BLaER1 (cell line): ENCODE data around the gene RNU7-1.
A peak's percentile ranks its signal among the peaks of the same experiment; 100 is the strongest.

Experiments used
- H3K27ac ChIP-seq: shearing (Covaris generic); formaldehyde crosslinking; 2 replicates; pipeline ENCODE4 v1.8.1; 2022
- H3K27me3 ChIP-seq: shearing (Covaris generic); formaldehyde crosslinking; 2 replicates; pipeline ENCODE4 v1.8.1; 2022
- H3K36me3 ChIP-seq: shearing (Covaris generic); formaldehyde crosslinking; 2 replicates; pipeline ENCODE4 v1.8.1; 2022
- H3K4me1 ChIP-seq: shearing (Covaris generic); formaldehyde crosslinking; 2 replicates; pipeline ENCODE4 v1.8.1; 2022
- H3K4me2 ChIP-seq: shearing (Covaris generic); formaldehyde crosslinking; 2 replicates; pipeline ENCODE4 v1.8.1; 2022
- H3K4me3 ChIP-seq: shearing (Covaris generic); formaldehyde crosslinking; 2 replicates; pipeline ENCODE4 v1.8.1; 2022
- H3K9ac ChIP-seq: shearing (Covaris generic); formaldehyde crosslinking; 2 replicates; pipeline ENCODE4 v1.8.1; 2022
- H3K9me3 ChIP-seq: shearing (Covaris generic); formaldehyde crosslinking; 2 replicates; pipeline ENCODE4 v1.8.1; 2022
- H4K20me1 ChIP-seq: shearing (Covaris generic); formaldehyde crosslinking; 2 replicates; pipeline ENCODE4 v1.8.1; 2022
- Cebpa-rat ChIP-seq: shearing (Covaris generic); IDR thresholded peaks from 2 replicates; pipeline ENCODE4 v1.8.1; 2022

Gene RNU7-1

GRCh38 chr12:6917491-6918231 is 26.0 kb upstream of the RNU7-1 start:
- peaks cover 7% of the 10 kb centered on the region; the same call in 1 of the 2 replicates for H4K20me1 ChIP-seq
- peaks cover 51% of the 10 kb centered on the region for H3K27me3 ChIP-seq
- H3K36me3 ChIP-seq = no peaks in the 10 kb centered on the region; the same call in 1 of the 2 replicates
- no peak overlapping the region for H3K27ac ChIP-seq
- no peak overlapping the region for H3K9ac ChIP-seq
- no peak overlapping the region for H3K4me3 ChIP-seq
- peaks cover 39% of the 10 kb centered on the region for H3K4me1 ChIP-seq
- H3K4me2 ChIP-seq = no peak overlapping the region
- no peaks in the 10 kb centered on the region for H3K9me3 ChIP-seq
- no peak for TF ChIP-seq Cebpa-rat

- no peak overlapping the region for H3K9ac ChIP-seq
- H3K4me1 ChIP-seq = peaks cover 50% of the 10 kb centered on the region
- H3K36me3 ChIP-seq = no peaks in the 10 kb centered on the region; the same call in 1 of the 2 replicates
- peaks cover 32% of the 10 kb centered on the region for H3K27me3 ChIP-seq
- H3K4me3 ChIP-seq = no peak overlapping the region
- no peak overlapping the region for H3K4me2 ChIP-seq
- TF ChIP-seq Cebpa-rat = no peak
- H3K9me3 ChIP-seq = no peaks in the 10 kb centered on the region
- H4K20me1 ChIP-seq = peaks cover 7% of the 10 kb centered on the region; the same call in 1 of the 2 replicates
- no peak overlapping the region for H3K27ac ChIP-seq
Measured at GRCh38 chr12:6919588-6919987, 24.0 kb upstream of the RNU7-1 start.

- H3K4me2 ChIP-seq = peak overlapping the region; percentile 86
- H3K4me3 ChIP-seq = no peak overlapping the region
- H4K20me1 ChIP-seq = no peaks in the 10 kb centered on the region
- H3K9me3 ChIP-seq = no peaks in the 10 kb centered on the region
- H3K27me3 ChIP-seq = peaks cover 12% of the 10 kb centered on the region
- no peaks in the 10 kb centered on the region; the same call in 1 of the 2 replicates for H3K36me3 ChIP-seq
- H3K4me1 ChIP-seq = peaks cover 61% of the 10 kb centered on the region
- no peak for TF ChIP-seq Cebpa-rat
- no peak overlapping the region; the same call in 1 of the 2 replicates for H3K27ac ChIP-seq
- H3K9ac ChIP-seq = no peak overlapping the region
Measured at GRCh38 chr12:6921539-6921938, 22.1 kb upstream of the RNU7-1 start.

GRCh38 chr12:6921996-6922946 is 21.3 kb upstream of the RNU7-1 start:
- peak overlapping the region; percentile 61 for H3K27ac ChIP-seq
- no peak for TF ChIP-seq Cebpa-rat
- no peaks in the 10 kb centered on the region; the same call in 1 of the 2 replicates for H3K36me3 ChIP-seq
- H3K4me2 ChIP-seq = peak overlapping the region; percentile 86
- H4K20me1 ChIP-seq = no peaks in the 10 kb centered on the region
- peak overlapping the region; percentile 35; the same call in 1 of the 2 replicates for H3K9ac ChIP-seq
- no peaks in the 10 kb centered on the region for H3K9me3 ChIP-seq
- no peak overlapping the region for H3K4me3 ChIP-seq
- peaks cover 68% of the 10 kb centered on the region for H3K4me1 ChIP-seq
- peaks cover 5% of the 10 kb centered on the region; the same call in 1 of the 2 replicates for H3K27me3 ChIP-seq

GRCh38 chr12:6923003-6923732 is 20.4 kb upstream of the RNU7-1 start:
- no peaks in the 10 kb centered on the region; the same call in 1 of the 2 replicates for H3K36me3 ChIP-seq
- peak overlapping the region; percentile 61 for H3K27ac ChIP-seq
- 0 out of 2 replicates have a peak overlapping the region, but pooled peaks have one; percentile 35 for H3K9ac ChIP-seq
- no peaks in the 10 kb centered on the region for H3K9me3 ChIP-seq
- no peak overlapping the region for H3K4me3 ChIP-seq
- no peaks in the 10 kb centered on the region for H4K20me1 ChIP-seq
- no peak for TF ChIP-seq Cebpa-rat
- peaks cover 69% of the 10 kb centered on the region for H3K4me1 ChIP-seq
- H3K4me2 ChIP-seq = peak overlapping the region; percentile 86
- no peaks in the 10 kb centered on the region for H3K27me3 ChIP-seq

GRCh38 chr12:6923851-6924250 is 19.8 kb upstream of the RNU7-1 start:
- H3K4me1 ChIP-seq = peaks cover 72% of the 10 kb centered on the region
- peaks cover 2% of the 10 kb centered on the region for H4K20me1 ChIP-seq
- no peaks in the 10 kb centered on the region; the same call in 1 of the 2 replicates for H3K36me3 ChIP-seq
- H3K27ac ChIP-seq = no peak overlapping the region
- H3K27me3 ChIP-seq = no peaks in the 10 kb centered on the region
- H3K4me2 ChIP-seq = peak overlapping the region; percentile 86
- H3K4me3 ChIP-seq = no peak overlapping the region
- H3K9me3 ChIP-seq = no peaks in the 10 kb centered on the region
- no peak overlapping the region for H3K9ac ChIP-seq
- no peak for TF ChIP-seq Cebpa-rat

GRCh38 chr12:6925239-6925539 is 18.4 kb upstream of the RNU7-1 start:
- TF ChIP-seq Cebpa-rat = no peak
- H3K9ac ChIP-seq = 0 out of 2 replicates have a peak overlapping the region, but pooled peaks have one; percentile 17
- H3K9me3 ChIP-seq = no peaks in the 10 kb centered on the region
- peaks cover 4% of the 10 kb centered on the region; the same call in 1 of the 2 replicates for H3K36me3 ChIP-seq
- H3K4me1 ChIP-seq = peaks cover 80% of the 10 kb centered on the region
- no peak overlapping the region for H3K4me3 ChIP-seq
- no peaks in the 10 kb centered on the region for H3K27me3 ChIP-seq
- no peak overlapping the region; the same call in none of the 2 replicates for H3K27ac ChIP-seq
- H3K4me2 ChIP-seq = peak overlapping the region; percentile 86
- H4K20me1 ChIP-seq = peaks cover 15% of the 10 kb centered on the region

- Histone ChIP-seq H3K4me1 (peaks cover 85% of the 10 kb centered on the region), H3K9me3 (no peaks in the 10 kb centered on the region), H3K4me3 (no peak overlapping the region), H3K27me3 (no peaks in the 10 kb centered on the region), H3K9ac (0 out of 2 replicates have a peak overlapping the region, but pooled peaks have one; percentile 89), H3K27ac (no peak overlapping the region; the same call in 1 of the 2 replicates), H4K20me1 (peaks cover 20% of the 10 kb centered on the region), H3K36me3 (peaks cover 5% of the 10 kb centered on the region; the same call in 1 of the 2 replicates), H3K4me2 (peak overlapping the region; percentile 86)
- no peak for TF ChIP-seq Cebpa-rat
Measured at GRCh38 chr12:6925540-6926279, 17.9 kb upstream of the RNU7-1 start.
